Activated effector memory CD4-positive, alpha-beta T cell treated with anti-CD3 and anti-CD28 coated beads, Interleukin-2, amount 50 U/mL, for 16 hours (primary cell): ENCODE data around the gene AKAP11.
"Not testable (repeated sequence)": the region's sequence is repeated elsewhere in the genome, so short reads cannot be mapped to it uniquely, and the experiment has no call there.

Experiments used
- DNase-seq: peaks from one replicate; pipeline ENCODE4 v3.0.0-alpha.2; 2020

Gene AKAP11, protein sequence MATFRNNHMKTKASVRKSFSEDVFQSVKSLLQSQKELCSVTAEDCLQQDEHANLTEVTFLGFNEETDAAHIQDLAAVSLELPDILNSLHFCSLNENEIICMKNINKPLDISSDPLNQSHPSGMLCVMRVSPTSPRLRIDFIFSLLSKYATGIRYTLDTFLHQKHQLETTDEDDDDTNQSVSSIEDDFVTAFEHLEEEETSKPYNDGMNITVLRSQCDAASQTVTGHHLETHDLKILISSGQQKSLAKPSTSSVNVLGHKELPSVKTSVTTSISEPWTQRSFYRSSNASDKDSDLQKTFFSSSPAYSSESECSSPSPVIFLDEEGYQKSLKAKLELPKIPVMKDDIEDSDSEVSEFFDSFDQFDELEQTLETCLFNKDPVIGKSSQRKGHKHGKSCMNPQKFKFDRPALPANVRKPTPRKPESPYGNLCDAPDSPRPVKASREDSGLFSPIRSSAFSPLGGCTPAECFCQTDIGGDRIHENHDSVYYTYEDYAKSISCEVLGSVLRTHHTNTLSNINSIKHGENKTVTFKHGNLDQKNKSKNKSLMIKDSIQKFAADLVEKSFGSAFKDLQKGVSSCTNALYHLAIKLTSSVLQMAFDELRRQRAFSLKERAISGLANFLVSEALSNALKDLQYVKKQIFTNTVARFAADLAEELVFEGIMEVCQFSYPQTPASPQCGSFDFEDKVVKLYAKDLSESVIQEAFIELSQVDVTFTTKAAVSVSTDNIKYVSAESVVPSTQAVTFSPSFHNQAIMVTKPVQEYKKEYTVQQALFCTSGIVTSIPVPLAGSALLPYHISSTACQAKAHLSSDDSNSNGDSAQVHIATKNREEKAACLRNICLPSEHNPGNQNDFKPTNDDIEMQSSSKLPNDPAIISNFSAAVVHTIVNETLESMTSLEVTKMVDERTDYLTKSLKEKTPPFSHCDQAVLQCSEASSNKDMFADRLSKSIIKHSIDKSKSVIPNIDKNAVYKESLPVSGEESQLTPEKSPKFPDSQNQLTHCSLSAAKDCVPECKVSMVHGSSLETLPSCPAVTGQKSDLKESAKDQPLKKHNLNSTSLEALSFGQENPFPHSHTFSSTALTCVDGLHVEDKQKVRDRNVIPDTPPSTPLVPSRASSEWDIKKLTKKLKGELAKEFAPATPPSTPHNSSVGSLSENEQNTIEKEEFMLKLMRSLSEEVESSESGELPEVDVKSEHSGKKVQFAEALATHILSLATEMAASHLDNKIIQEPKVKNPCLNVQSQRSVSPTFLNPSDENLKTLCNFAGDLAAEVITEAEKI (N-terminal part only)

DNA sequence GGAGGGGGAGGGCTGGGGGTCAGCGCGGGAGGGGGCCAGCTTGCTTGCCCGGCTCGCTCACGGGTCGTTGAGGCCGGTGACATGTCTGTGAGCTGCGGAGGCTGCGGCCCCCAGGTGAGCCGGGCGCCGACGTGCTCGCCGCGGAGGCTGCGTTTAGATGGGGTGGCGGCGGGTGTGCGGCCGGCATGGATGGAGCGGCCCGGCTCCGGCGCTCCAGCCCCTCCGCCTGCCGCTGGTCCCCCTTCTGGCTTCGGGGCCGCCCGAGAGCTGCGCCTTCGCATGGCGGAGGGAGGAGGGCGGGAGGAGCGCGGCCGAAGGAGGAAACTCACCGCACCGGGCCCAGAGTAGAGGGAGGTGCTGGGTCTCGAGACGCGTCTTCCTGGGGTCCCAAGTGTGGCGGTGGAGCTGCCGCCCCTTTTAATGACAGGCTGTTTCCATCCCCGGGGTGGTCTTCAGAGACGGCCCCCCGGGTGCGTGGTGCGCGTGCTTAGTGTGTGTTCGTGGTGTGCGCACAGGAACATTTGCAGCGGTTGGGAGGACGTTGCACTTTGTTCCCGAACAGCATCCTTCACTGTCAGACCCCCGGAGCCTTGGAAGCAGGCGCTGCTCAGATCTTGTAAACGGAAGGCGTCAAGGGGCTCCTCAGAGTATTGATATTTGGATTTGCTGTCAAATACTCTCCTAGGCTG, at the start of gene AKAP11:
TSS of gene AKAP11 (plus strand) at position 38 of the 689 bp plus-strand sequence. CDS start 14,197 bp downstream, outside the sequence.
- peak; percentile 83 for DNase-seq

DNA sequence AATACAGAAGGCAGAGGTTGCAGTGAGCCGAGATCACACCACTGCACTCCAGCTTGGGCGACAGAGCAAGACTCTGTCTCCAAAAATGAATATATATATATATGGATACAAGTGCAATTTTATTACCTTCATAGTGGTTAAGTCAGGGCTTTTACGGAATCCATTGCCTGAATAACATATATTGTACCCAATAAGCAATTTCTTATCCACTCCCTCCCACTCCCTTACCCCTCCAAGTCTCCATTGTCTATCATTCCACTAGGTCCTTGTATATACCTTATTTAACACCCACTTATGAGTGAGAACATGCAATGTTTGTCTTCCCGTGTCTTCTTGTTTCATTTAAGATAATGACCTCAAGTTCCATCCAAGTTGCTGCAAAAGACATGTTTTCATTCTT, 48.3 kb upstream of the AKAP11 start:
- no peak for DNase-seq

- DNase-seq: no peak
These were observed 46.9 kb upstream of the AKAP11 start for GRCh38 chr13:42225051-42225450.

- not testable (repeated sequence) for DNase-seq
These were observed 45.2 kb upstream of the AKAP11 start for GRCh38 chr13:42226759-42227158.

DNA sequence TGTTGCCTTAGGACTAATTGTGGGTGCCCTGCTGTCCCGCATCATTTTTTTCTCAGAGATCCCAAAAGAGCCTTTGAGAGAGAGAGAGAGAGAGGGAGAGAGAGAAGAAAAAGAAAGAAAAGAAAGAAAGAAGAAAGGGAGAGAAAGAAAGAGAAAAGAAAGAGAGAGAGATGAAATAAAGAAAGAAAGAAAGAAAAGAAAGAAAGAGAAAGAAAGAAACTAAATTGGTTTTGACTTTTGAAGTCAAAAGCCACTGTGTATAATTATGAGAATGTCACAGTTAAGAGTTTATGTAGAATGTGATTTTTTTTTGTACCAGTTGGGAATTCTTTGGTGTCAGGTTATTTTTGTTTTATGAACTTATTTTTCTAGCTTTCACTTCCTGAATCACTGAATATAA, 43.4 kb upstream of the AKAP11 start:
- DNase-seq: no peak

GRCh38 chr13:42229287-42229686, 42.7 kb upstream of the AKAP11 start:
- DNase-seq: no peak

DNA sequence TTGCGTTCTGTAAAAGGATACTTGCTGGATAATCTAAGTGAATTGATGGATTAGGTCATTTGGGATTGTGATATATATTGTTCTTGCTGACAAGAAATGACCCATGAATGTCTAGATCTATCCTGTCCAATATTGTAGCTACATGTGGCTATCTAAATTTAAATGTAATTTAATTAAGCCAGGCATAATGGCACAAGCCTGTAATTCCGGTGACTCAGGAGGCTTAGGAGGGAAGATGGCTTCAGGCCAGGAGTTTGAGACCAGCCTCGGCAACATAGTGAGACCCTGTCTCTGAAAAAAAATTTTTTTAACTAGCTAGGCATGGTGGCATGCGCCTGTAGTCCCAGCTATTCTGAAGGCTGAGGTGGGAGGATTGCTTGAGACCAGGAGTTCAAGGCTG, 39.3 kb upstream of the AKAP11 start:
- DNase-seq: no peak

- DNase-seq: no peak
These were observed 38.2 kb upstream of the AKAP11 start for GRCh38 chr13:42233726-42234125.

DNA sequence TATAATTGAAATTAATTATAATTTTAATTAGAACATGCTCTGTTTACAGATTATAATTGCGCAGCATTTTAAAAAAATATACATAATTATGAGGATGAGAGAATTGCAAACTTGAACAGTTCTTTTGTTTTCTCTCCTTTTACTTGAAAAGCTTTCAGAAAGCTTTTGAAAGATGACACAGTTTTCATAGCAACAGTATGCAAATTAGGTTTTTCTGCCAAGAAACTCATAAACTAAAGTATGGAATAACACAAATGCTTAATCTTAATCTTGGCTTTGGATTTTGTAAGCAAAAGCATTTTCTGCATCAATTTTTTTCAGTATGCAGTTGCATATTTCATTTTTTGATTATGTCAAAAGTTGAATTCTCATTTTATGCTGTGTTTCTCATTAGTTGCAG, 32.8 kb upstream of the AKAP11 start:
- DNase-seq: no peak

DNA sequence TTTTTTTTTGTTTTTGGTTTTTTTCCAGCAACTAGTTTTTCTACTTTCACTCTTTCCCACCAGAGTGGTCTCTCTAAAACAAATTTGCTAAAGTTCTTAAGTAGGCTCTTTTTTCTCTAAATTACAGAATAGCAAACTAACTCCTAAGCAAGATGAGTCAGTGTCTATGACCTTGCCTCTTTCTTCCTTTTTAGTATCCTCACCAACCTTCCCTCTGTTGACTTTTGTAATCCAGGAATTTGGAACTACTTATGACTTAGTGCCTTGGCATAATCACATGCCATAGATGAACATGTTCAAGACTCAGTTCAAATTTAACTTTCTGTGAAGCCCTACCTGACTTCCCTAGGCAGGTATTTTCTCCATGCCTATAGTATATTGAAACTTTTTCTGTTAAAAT, 32.3 kb upstream of the AKAP11 start:
- no peak for DNase-seq

GRCh38 chr13:42246541-42246940, 25.4 kb upstream of the AKAP11 start:
- DNase-seq: no peak

DNA sequence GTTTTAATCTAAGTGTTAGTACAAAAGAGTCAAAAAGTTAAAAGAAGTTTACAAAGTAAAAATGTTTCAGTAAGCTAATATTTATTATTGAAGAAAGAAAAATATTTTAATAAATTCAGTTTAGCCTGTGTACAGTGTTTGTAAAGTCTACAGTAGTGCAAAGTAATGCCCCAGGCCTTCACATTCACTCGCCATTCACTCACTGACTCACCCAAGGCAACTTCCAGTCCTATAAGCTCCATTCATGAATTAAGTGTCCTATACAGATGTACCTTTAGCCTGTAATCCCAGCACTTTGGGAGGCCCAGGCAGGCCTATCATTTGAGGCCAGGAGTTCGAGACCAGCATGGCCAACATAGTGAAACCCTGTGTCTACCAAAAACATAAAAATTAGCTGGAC, 24.1 kb upstream of the AKAP11 start:
- no peak for DNase-seq

GRCh38 chr13:42255886-42256285, 16.1 kb upstream of the AKAP11 start:
- no peak for DNase-seq

DNA sequence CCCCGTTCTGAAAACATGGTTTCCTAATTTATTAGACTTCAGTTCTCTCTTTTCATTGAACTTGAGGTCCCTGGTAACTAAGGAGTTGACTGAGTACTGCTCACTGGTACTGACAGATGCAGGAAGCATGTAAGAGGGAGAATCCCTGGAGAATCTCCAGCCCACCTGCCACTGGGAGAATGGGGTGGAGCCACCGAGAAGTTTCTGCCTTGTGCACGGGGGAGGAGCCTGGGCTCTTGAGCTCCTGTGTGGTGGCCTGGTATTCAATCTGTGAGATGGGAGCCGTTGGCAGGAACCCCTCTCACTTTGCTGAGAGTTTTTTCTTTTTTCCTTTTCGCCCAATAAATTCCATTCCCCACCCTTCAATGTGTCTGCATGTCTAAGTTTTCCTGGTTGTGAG, 13.2 kb upstream of the AKAP11 start:
- DNase-seq: no peak

DNA sequence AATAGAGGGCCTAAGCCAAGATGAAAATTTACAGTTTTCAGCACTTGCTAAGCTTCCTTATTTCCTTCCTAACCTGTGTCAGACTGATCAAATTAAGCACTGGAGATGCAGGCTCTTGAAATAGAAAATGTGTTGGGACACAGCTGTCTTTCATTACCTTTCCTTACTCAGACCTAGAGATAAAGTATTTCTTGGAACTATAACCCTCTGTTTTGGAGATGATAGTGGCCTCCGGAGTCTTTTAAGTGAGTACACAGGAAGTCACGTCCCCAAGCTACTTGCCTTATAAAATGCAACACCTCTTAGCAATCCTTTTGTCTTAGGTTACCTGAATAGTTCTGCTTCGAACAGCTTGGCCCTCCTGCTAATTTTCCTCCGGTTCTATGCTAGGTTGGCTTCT, 12.4 kb upstream of the AKAP11 start:
- no peak for DNase-seq

DNA sequence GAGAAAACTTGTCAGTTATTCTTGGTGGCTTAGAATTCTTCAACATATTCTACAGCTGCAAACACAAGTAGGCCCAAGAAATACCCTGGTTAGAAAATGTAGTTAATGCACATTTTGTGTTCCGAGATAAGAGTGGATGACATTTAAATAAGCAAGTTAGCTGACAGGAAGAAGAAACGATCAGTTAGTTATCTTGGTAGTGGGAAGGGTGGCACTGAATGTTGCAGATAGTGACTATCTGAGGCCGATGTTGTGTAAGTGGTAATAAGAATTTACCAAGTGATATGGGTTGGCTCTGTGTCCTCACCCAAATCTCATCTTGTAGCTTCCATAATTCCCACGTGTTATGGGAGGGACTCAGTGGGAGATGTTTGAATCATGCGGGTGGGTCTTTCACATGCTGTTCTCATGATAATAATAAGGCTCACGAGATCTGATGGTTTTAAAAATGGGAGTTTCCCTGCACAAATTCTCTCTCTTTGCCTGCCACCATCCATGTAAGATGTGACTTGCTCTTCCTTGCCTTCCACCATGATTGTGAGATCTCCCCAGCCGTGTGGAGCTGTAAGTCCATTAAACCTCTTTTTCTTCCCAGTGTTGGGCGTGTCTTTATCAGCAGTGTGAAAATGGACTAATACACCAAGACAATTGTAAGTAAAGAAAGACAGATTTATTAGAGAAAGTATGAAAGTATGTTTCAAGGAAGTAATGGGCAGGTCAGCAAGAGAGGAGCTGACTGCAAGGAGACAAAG, 10.9 kb upstream of the AKAP11 start:
- DNase-seq: no peak

GRCh38 chr13:42266473-42266872, 5.5 kb upstream of the AKAP11 start:
- DNase-seq: no peak

DNA sequence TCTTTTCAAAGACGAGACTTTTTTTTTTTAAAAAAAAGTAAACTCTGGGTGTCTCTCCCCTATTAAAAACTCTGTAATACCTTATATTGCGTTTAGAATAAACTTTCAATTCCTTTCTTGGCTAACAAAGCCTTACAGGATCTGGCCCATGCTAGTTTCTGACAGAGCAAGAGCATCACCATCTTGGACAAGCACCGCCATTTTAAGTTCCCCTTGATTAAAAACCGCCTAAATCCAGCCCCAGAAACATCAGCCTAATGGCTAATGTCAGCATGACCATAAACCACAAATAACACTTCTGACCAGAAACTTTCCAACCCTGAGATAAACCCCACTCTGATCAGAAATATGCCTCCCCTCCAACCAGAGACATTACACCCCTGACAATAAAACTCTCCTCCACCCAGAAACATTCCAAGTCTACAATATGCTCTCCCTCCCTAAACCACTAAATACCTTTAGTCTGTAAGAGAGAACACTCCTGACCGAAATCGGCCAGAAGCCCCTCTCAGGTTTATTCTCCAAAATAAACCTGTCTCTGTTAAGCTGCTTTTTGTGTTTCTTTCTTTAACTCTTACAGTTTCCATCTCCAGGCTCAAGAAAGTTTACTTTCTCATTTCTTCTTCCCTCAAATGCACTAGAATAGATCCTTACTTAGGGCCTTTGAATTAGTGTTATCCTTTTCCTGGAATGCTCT, 1.6 kb upstream of the AKAP11 start:
- DNase-seq: no peak

- DNase-seq: no peak
These were observed 1.1 kb upstream of the AKAP11 start for GRCh38 chr13:42270857-42271215.

DNA sequence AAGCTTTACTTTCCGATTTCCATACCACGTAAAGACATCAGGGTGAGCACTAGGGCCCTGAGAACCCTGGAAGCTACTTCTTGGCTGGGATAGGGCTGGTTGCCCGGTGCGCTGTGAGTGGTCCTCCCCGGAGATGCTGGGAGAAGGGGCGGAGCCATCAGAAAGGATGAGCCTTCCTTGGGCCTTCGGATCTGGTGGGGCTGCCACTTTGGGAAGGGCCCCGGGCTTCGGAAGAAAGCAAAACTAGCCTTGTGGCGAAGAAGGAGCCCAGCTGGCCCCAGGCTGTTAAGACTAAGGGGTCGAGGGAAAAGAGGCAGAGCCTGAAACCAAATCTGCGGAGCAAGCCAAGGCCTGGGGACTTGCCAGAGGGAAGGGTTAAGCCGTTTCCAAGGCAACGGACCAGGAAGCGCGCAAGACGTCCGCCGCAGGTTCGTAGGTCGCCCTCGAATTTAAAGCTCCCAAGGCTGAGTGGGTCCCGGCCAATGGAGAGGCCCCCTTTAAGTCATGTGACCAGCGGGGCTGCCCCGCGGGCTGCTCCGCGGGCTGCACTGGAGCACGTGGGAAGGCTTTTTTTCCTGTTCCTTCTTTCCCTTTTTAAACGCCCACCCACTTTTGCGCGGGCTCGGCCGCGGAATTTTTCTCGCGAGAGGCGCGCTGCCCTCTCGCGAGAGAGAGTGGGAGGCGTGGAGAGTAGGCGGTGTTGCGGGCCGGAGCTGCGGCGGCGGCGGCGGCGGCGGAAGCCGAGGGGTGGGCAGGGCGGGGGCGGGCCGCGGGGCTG, 426 bp upstream of the AKAP11 start:
- peak; percentile 97 for DNase-seq

GRCh38 chr13:42272804-42273175, 838 bp downstream of the AKAP11 start:
- DNase-seq: no peak
